Activated CD4-positive, alpha-beta T cell treated with anti-CD3 and anti-CD28 coated beads for 24 hours (primary cell): ENCODE results near the gene HERC6.
A peak's percentile ranks its signal among the peaks of the same experiment; 100 is the strongest.
"Not testable (repeated sequence)": the region's sequence is repeated elsewhere in the genome, so short reads cannot be mapped to it uniquely, and the experiment has no call there.

Source experiments
- DNase-seq, 2 donors: peaks; one replicate each; pipeline ENCODE4 v3.0.0-alpha.2; 2020; ENCODE audit warnings: low read depth in 2 of 2

HERC6 gene

DNA sequence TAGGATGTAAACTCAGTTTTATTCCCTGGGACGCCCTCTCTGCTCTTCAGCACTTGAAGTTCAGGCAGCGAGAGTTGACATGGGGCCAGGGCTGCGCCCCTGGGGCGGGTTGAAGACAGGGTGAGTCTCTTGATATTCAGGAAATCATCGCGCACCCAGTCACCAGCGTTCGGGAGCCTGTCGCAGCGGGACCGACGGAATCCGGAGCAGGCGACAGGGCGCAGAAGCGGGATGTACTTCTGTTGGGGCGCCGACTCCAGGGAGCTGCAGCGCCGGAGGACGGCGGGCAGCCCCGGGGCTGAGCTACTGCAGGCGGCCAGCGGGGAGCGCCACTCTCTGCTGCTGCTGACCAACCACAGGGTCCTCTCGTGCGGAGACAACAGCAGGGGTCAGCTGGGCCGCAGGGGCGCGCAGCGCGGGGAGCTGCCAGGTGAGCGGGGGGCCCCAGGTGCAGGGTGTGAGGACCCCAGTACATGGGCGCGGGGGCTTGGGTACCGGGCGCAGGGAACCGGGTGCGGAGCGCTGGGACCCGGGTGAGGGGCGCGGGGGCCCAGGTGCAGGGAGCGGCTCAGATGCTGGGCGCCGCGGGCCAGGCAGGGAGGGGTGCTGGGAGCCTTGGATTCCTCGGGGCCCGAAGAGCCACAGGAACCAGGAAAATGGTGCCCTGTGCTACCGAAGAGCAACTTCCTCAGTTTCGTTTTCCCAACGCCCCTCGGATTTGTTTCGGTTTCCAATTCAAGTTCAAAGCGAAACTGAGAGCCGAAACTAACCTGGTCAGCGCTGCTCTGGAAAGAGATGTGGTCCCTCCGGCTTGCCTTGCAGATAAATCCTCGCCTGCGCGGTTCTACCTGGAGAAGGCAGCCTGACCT lies at the start of gene HERC6:
HERC6 (plus strand) TSS at position 162 of the 869 bp plus-strand sequence; CDS start at position 232, 70 bp downstream.
- DNase-seq: peak; percentile 43 to 51

DNA sequence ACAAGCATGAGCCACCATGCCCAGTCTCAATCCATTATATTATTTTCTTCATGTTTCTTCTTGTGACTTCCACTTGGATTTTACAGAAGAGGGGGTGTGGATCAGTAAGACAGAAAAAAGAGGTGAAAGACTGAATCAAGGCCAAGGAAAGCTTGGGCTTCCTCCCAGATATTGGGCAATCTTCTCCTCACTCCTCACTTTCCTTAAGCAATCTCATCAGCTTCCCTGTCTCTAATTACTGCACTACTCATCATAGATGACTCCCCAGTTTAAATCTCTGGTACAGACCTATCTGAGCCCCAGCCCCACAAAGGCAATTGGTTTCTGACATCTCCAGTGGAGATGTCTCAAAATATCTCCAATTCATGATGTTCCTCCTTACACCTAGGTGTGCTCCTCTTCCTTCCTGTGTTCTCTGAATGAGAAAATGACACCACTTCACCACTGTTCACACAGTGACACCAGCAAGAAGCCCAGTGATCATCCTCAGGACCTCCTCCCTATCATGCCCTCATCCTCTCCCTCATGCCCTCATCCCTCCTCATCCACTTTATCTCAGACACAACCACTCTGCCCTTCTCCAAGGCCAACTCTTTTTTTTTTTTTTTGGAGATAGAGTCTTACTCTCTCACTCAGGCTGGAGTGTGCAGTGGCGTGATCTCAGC lies 44.8 kb upstream of the HERC6 start:
- DNase-seq: no peak

DNA sequence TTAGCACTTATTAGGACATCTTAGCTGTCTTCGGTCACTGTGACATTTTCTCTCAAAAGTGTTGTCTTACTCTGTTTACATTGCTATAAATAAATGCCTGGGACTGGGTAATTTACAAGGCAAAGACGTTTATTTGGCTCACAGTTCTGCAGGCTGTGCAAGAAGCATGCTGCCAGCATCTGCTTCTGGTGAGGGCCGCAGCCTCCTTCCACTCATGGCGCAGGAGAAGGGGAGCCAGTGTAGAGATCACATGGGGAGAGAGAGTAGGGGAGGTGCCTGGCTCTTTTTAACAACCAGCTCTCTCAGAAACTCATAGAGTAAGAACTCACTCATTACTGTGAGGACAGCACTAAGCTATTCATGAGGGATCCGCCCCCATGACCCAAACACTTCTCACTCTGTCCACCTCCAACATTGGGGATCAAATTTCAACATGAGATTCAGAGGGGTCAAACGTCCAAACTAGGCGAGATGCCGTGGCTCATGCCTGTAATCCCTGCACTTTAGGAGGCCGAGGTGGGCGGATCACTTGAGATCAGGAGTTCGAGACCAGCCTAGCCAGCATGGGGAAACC lies 43.5 kb upstream of the HERC6 start:
- DNase-seq: no peak

DNA sequence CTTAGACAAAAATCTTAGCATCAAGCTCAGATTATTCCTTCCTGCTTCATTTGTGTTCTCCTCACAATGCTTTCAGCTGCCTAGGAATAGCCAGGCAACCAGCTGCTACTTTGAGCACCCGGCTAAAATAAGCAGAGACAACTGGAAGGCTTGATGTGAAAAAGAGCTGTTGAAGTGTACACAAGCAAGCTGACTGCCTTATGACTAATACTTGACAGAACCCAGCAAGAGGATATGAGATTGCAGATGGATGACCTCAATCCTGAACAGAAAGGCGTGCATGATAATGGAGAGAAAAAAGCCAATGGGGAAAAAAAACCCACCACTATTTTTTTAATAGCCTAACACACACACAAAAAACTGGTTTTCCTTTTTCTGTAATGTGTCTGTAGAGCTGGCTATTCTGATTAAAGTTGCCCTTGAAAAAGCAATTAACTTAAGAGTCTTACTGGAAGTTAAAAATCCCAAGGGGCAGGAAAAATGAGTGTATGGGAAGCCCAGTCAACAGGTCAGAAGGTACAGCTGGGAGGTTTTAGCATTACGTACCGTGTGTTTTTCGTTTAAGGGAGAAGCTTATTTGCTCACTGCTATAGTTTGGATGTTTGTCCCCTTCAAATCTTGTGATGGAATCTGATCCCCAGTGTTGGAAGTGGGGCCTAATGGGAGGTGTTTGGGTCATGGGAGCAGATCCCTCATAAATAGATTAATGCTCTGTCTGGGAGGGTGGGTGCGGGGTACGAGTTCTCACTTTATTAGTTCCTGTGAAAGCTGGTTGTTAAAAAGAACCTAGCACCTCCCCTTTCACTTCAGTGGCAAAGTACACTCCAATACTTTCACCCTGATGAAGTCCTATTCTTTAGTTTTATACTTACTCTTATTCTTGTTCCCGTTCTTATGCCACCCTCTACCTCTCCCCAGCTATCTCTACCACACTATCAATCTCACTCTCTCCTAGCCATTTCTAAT lies 37.1 kb upstream of the HERC6 start:
- DNase-seq: no peak

DNA sequence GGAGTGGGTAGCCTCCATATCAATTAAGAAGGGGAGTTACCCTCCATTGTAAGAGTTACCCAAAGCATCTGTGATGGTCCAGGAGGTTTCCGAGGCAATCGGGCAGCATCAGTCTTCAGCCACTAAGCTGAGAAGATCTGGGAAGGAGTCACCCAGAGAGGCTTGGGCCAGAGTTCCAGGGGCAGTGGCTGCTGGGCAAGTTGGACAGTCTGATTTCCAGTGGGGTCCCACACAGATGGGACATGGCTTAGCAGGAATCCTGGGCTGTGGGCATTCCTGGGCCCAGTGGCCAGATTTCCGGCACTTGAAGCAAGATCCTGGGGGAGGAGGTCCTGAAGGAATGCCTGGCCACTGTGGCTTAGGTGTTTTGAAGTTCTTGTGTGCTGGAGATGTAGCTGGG lies 31.8 kb upstream of the HERC6 start:
- DNase-seq: not testable (repeated sequence)

DNA sequence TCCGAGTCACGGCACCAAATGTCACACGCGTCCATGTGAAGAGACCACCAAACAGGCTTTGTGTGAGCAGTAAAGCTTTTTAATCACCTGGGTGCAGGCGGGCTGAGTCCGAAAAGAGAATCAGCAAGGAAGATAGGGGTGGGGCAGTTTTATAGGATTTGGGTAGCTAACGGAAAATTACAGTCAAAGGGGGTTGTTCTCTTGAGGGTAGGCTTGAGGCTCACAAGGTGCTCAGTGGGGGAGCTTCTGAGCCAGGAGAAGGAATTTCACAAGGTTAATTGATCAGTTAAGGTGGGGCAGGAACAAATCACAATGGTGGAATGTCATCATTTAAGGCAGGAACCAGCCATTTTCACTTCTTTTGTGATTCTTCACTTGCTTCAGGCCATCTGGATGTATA lies 29.9 kb upstream of the HERC6 start:
- not testable (repeated sequence) for DNase-seq

DNA sequence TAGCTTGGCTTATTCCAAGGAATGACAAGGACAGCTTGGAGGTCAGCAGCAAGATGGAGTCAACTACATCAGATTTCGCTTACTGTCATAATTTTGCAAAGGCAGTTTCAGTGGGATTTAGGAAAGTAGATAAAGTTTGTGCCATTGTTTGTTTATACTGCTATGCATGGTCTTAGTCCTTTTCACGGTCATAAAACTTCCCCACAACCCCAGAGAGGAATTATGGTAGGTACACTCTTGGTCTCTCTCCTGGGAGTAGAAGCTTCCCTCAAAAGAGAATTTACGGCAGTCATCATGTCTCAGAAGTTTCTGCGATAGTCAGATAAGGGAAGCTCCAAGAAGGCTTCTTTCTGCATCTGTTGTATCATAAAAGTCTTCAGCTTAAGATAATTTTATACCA lies 27.9 kb upstream of the HERC6 start:
- no peak for DNase-seq

DNA sequence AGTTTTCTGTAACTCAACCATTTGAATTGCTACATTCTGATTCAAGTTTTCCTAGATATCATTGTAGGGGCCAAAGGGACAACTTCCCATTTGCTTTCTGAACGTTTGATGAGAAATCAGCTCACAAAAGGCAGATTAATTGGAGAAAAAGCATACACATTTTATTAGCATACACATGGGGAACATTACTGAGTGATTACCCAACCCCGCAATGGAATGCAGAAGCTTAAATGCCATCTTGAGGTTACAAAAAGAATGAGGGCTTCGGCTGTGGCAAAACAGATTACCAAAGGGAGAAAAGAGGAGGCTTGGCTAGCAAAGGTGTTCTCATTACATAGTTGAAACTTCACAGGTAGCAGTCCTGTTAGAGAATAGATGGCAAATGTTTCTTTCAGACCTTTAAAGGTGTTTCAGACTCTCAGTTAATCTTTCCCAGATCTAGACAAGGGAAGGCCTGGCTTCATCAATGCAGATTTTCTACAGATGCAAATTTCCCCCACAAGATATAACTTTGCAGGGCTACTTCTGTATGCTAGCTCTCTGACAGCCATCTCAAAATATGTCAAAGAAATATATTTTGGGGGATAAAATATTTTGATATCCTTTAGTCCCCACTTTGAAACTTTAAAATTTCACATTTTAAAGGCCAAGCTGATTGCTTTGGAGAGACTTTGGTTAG lies 26.5 kb upstream of the HERC6 start:
- no peak for DNase-seq

DNA sequence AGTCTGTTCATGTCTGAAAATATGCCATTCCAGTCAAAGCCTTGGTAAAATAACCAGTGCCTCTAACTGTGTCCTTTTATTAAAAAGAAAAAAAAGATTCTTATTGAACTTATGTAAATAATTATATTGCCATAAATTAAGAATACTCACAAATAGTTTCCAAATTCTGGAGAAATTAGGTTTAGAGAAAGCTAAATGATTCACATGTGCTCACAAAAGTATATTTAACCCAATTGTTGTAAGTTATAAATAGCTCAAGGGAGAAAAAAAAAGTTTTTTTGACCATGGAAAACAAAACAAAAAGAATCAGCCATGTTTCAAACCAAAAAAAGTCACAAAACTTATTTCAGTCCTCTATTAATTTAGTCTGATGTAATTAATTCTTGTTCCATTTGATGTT lies 25.3 kb upstream of the HERC6 start:
- DNase-seq: no peak

DNA sequence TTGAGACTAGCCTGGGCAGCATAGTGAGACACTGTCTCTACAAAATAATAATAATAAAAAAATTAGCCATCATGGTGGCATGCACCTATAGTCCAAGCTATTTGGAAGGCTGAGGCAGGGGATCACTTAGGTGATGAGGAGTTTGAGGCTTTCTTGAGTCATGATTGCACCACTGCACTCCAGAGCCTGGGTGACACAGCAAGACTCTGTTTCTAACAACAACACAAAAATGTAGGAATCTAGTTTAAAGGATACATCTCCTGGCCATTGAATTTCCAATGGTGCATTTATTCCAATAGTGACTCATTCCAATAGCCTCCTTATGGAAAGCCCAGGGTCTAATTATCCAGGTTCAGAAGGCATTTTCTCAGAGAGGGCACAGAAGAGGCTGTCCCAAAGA lies 21.9 kb upstream of the HERC6 start:
- DNase-seq: no peak

DNA sequence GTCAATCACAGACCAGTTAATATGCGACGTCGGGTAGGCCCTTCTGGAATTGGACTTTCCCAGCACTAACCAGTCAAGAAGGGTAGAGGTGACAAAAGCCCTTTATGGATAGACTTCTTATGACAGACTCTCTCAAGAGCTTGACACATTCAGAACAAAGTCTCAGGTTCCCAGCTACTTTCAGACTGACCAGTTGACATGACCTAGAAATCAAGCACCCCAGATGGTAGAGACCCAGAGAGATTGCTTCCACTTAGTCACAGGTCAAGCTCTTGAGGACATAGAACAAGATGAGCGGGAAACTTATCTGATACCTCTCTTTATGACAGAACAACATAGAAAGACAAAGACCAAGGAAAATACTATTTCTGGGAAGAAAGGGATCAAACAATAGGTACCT lies 21.4 kb upstream of the HERC6 start:
- no peak for DNase-seq

DNA sequence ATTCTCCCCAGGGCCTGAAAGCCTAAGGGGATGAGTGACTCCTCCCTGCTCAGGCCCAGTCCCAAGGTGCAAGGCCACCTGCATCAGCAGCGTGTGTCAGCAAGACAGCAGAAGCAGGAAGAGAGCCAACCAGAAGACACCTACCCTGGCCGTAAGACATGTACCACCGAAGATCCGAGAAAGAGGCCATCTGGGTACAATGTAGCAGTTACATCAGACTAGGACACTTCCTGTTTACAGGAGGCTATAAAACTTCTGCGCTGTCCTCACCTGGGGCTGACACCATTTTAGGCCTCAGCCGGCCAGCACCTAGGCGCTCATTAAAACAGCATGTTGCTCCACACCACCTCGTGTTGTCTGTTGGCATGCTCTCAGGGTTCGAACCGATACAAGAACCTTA lies 19.1 kb upstream of the HERC6 start:
- no peak for DNase-seq

DNA sequence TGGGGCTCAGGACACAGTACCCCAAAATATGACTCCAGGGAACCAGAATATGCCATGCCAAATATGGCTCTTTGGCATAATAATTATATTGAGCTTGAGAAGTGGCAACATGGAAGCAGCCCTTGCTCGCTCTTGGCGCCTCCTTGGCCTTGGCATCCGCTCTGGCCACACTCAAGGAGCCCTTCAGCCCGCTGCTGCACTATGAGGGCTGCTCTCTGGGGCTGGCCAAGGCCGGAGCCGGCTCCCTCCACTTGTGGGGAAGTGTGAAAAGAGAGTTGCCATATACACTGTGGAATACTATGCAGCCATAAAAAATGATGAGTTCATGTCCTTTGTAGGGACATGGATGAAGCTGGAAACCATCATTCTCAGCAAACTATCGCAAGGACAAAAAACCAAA lies 18.4 kb upstream of the HERC6 start:
- DNase-seq: no peak

DNA sequence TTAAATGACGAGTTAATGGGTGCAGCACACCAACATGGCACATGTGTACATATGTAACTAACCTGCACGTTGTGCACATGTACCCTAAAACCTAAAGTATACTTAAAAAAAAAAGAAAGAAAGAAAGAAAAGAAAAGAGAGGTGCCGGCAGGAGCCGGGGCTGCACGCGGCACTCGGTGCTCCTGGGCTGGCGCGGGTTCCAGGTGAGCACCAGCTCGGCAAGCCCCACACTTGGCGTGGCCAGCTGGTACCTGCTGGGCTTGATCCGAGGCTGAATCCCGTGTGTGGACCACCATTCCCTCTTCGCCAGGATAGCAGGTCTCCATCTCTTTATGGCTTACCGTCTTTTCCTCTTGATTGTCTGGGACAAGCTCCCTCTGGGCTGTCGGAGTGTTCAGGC lies 17.9 kb upstream of the HERC6 start:
- no peak for DNase-seq

DNA sequence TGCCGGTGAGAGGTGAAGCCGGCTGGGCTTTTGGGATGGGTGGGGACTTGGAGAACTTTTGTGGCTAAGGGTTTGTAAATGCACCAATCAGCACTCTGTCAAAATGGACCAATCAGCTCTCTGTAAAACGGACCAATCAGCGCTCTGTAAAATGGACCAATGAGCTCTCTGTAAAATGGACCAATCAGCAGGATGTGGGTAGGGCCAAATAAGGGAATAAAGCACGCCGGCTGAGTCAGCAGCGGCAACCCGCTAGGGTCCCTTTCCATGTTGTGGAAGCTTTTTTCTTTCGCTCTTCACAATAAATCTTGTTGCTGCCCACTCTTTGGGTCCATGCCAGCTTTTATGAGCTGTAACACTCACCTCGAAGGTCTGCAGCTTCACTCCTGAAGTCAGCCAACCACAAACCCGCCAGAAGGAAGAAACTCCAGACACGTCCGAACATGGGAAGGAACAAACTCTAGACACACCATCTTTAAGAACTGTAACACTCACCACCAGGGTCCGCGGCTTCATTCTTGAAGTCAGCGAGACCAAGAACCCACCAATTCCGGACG lies 17.4 kb upstream of the HERC6 start:
- DNase-seq: not testable (repeated sequence)

DNA sequence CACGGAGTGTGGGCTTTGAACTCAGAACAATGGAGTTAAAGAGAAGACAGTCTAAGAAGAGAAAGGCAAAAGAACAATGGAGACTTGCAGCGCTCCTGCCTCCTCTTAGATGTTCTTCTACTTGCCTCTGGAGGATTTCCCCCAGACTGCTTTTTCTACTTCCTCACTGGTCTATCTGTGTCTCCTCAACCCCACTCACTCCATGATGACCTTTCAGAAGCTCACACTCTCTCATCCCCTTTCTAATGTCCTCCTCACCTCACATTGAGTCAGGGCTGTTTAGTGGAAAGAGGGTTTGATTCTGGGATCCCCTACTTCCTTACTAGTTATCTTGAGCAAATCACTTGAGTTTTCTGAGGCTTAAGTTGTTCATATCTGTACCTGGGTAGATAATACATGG lies 12.2 kb upstream of the HERC6 start:
- DNase-seq: no peak

DNA sequence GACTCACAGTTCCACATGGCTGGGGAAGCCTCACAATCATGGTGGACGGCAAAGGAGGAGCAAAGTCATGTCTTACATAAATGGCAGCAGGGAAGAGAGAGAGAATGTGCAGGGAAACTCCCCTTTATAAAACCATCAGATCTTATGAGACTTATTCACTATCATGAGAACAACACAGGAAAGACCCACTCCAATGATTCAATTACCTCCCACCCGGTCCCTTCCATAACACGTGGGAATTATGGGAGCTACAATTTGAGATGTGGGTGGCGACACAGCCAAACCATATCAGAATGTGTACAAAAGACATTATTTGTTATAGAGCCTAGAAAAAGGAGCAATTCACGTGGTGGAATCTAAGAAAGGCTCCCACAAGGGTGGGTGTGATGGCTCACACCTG lies 10.8 kb upstream of the HERC6 start:
- no peak for DNase-seq

DNA sequence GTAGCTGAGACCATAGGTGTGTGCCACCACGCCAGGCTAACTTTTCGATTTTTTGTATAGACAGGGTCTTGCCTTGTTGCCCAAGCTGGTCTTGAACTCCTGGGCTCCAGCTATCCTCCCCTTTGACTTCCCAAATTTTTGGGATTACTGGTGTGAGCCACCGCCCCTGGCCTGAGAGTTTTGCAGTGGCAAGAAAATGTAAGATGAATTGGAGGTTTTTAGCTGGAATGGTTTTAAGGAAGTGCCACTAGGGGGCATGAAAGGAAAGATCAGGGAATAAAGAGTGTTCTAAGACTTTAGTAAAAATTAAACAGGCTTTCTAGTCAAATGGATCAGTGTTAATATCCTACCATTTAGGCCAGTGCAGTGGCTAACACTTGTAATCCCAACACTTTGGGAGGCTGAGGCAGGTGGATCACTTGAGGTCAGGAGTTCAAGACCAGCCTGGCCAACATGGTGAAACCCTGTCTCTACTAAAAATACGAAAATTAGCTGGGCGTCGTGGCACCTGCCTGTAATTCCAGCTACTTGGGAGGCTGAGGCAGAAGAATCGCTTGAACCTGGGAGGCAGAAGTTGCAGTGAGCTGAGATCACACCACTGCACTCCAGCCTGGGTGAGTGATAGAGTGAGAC lies 9.4 kb upstream of the HERC6 start:
- not testable (repeated sequence) for DNase-seq

DNA sequence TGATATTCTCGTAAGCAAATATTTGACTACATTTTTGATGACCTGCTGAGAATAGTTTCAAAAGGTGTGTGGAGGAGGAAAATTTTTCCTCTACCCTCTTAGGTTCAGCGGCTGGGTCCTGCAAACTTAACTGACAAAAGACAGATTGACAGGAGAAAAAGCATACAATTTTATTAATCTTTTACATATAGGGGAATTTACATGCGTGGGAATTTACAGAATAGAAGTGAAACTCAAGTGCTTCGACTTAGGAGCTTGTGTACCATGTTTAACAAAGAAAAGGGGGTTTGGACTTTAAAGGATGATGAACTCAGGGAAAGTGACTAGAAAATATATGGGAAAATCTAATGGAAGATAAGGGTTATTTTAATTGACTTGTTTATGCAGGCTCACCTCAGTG lies 2.5 kb downstream of the HERC6 start:
- no peak for DNase-seq

DNA sequence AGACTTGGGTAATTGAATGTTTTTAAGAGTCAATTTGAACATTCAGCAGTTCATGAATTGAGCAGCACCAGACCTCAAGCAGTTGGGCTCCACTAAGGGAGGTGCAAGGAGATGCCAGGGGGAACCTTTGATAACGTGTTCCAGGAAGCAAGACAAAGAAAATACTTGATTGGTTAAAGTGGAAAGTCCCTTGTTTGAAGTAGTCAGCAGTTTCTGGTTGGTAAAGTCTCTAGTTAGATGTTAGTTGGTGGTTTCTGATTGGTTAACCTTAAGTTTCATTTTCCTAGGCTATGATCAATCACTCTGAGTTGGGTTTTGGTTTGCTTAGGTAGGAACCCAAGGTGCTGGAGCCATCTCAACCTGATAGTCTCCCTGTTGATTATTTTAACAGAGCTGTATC lies 4.0 kb downstream of the HERC6 start:
- DNase-seq: no peak
